ENCODE data around the gene ZFYVE28.

Gene ZFYVE28

GRCh38 chr4:2436761-2437474, 18.5 kb upstream of the ZFYVE28 start:
- no peak overlapping the region for H3K23ac ChIP-seq (ENCODE audit: low read length)
- no peak overlapping the region for H3K4ac ChIP-seq (ENCODE audit: low read depth, low read length)
- H2BK5ac ChIP-seq (ENCODE audit: low read length) = no peak overlapping the region
- no peak overlapping the region for H2BK120ac ChIP-seq (ENCODE audit: low read depth, low read length)
- no peak overlapping the region for H3K9ac ChIP-seq (ENCODE audit: low read length)
- DNase-seq = no peak
- H3K27me3 ChIP-seq (ENCODE audit: insufficient read depth, low read length, poor library complexity) = no peaks in the 10 kb centered on the region
- H2AK5ac ChIP-seq (ENCODE audit: low read length) = no peak overlapping the region
- no peak overlapping the region for H3K18ac ChIP-seq (ENCODE audit: low read length)
- no peak overlapping the region for H3K4me2 ChIP-seq (ENCODE audit: low read length)
- H3K4me3 ChIP-seq (ENCODE audit: low read length) = no peak overlapping the region
- H3K4me1 ChIP-seq (ENCODE audit: control insufficient read depth, low read depth, low read length) = peaks cover 2% of the 10 kb centered on the region
- H2BK15ac ChIP-seq (replicated peaks; ENCODE audit: low read depth) = no peak overlapping the region
- no peaks in the 10 kb centered on the region for H3K36me3 ChIP-seq (ENCODE audit: control insufficient read depth, insufficient read depth, low read length)
- H3K79me1 ChIP-seq (ENCODE audit: low read length) = no peaks in the 10 kb centered on the region
- no peak overlapping the region for H4K8ac ChIP-seq (ENCODE audit: low read depth, low read length)
- H3K79me2 ChIP-seq (ENCODE audit: control insufficient read depth, insufficient read depth, low read length) = no peaks in the 10 kb centered on the region
- H3K56ac ChIP-seq (ENCODE audit: low read length) = peak overlapping the region; percentile 28
- WGBS (ENCODE audit: extremely low coverage, insufficient coverage, low lambda C conversion rate) = no CpG with 5 or more reads among the region's 30 CpGs
- no peak overlapping the region for H3K27ac ChIP-seq (ENCODE audit: low read depth, low read length)
- no peak overlapping the region for H4K5ac ChIP-seq (ENCODE audit: low read length)

GRCh38 chr4:2436301-2436700, 17.9 kb upstream of the ZFYVE28 start:
- no peak overlapping the region for H3K9ac ChIP-seq (ENCODE audit: low read length)
- H3K36me3 ChIP-seq (ENCODE audit: control insufficient read depth, insufficient read depth, low read length) = no peaks in the 10 kb centered on the region
- H3K4ac ChIP-seq (ENCODE audit: low read depth, low read length) = no peak overlapping the region
- no peak overlapping the region for H4K5ac ChIP-seq (ENCODE audit: low read length)
- no peak overlapping the region for H4K8ac ChIP-seq (ENCODE audit: low read depth, low read length)
- no peak overlapping the region for H2BK5ac ChIP-seq (ENCODE audit: low read length)
- WGBS (ENCODE audit: extremely low coverage, insufficient coverage, low lambda C conversion rate) = no CpG with 5 or more reads among the region's 10 CpGs
- no peaks in the 10 kb centered on the region for H3K4me1 ChIP-seq (ENCODE audit: control insufficient read depth, low read depth, low read length)
- no peak for DNase-seq
- no peak overlapping the region for H3K18ac ChIP-seq (ENCODE audit: low read length)
- no peak overlapping the region for H2BK15ac ChIP-seq (replicated peaks; ENCODE audit: low read depth)
- H3K23ac ChIP-seq (ENCODE audit: low read length) = no peak overlapping the region
- H3K4me2 ChIP-seq (ENCODE audit: low read length) = no peak overlapping the region
- H2BK120ac ChIP-seq (ENCODE audit: low read depth, low read length) = no peak overlapping the region
- no peak overlapping the region for H3K56ac ChIP-seq (ENCODE audit: low read length)
- no peaks in the 10 kb centered on the region for H3K27me3 ChIP-seq (ENCODE audit: insufficient read depth, low read length, poor library complexity)
- H3K4me3 ChIP-seq (ENCODE audit: low read length) = no peak overlapping the region
- no peak overlapping the region for H2AK5ac ChIP-seq (ENCODE audit: low read length)
- no peaks in the 10 kb centered on the region for H3K79me2 ChIP-seq (ENCODE audit: control insufficient read depth, insufficient read depth, low read length)
- no peaks in the 10 kb centered on the region for H3K79me1 ChIP-seq (ENCODE audit: low read length)
- H3K27ac ChIP-seq (ENCODE audit: low read depth, low read length) = no peak overlapping the region

GRCh38 chr4:2434420-2434819, 16.0 kb upstream of the ZFYVE28 start:
- DNase-seq = no peak
- no peak overlapping the region for H3K4me3 ChIP-seq (ENCODE audit: low read length)
- H2AK5ac ChIP-seq (ENCODE audit: low read length) = no peak overlapping the region
- no peaks in the 10 kb centered on the region for H3K79me1 ChIP-seq (ENCODE audit: low read length)
- H2BK120ac ChIP-seq (ENCODE audit: low read depth, low read length) = no peak overlapping the region
- H3K27me3 ChIP-seq (ENCODE audit: insufficient read depth, low read length, poor library complexity) = no peaks in the 10 kb centered on the region
- no peak overlapping the region for H4K8ac ChIP-seq (ENCODE audit: low read depth, low read length)
- H3K36me3 ChIP-seq (ENCODE audit: control insufficient read depth, insufficient read depth, low read length) = no peaks in the 10 kb centered on the region
- H3K4me1 ChIP-seq (ENCODE audit: control insufficient read depth, low read depth, low read length) = no peaks in the 10 kb centered on the region
- no CpG with 5 or more reads among the region's 9 CpGs for WGBS (ENCODE audit: extremely low coverage, insufficient coverage, low lambda C conversion rate)
- no peak overlapping the region for H3K27ac ChIP-seq (ENCODE audit: low read depth, low read length)
- H3K56ac ChIP-seq (ENCODE audit: low read length) = no peak overlapping the region
- no peak overlapping the region for H4K5ac ChIP-seq (ENCODE audit: low read length)
- H2BK15ac ChIP-seq (replicated peaks; ENCODE audit: low read depth) = no peak overlapping the region
- no peak overlapping the region for H3K4me2 ChIP-seq (ENCODE audit: low read length)
- no peak overlapping the region for H3K4ac ChIP-seq (ENCODE audit: low read depth, low read length)
- H3K18ac ChIP-seq (ENCODE audit: low read length) = no peak overlapping the region
- H3K23ac ChIP-seq (ENCODE audit: low read length) = no peak overlapping the region
- H3K79me2 ChIP-seq (ENCODE audit: control insufficient read depth, insufficient read depth, low read length) = no peaks in the 10 kb centered on the region
- H2BK5ac ChIP-seq (ENCODE audit: low read length) = no peak overlapping the region
- no peak overlapping the region for H3K9ac ChIP-seq (ENCODE audit: low read length)

- DNase-seq = no peak
- no CpG with 5 or more reads among the region's 29 CpGs for WGBS (ENCODE audit: extremely low coverage, insufficient coverage, low lambda C conversion rate)
- no peak overlapping the region for H2BK15ac ChIP-seq (replicated peaks; ENCODE audit: low read depth)
Observed at GRCh38 chr4:2433609-2434350, 15.3 kb upstream of the ZFYVE28 start.

GRCh38 chr4:2432991-2433530, 14.6 kb upstream of the ZFYVE28 start:
- Histone ChIP-seq H3K27ac (ENCODE audit: low read depth, low read length) (no peak overlapping the region), H3K79me2 (ENCODE audit: control insufficient read depth, insufficient read depth, low read length) (no peaks in the 10 kb centered on the region), H3K4me1 (ENCODE audit: control insufficient read depth, low read depth, low read length) (no peaks in the 10 kb centered on the region), H3K27me3 (ENCODE audit: insufficient read depth, low read length, poor library complexity) (no peaks in the 10 kb centered on the region), H2AK5ac (ENCODE audit: low read length) (no peak overlapping the region), H2BK120ac (ENCODE audit: low read depth, low read length) (no peak overlapping the region), H3K9ac (ENCODE audit: low read length) (no peak overlapping the region), H4K5ac (ENCODE audit: low read length) (no peak overlapping the region), H3K4me3 (ENCODE audit: low read length) (no peak overlapping the region), H3K79me1 (ENCODE audit: low read length) (no peaks in the 10 kb centered on the region), H2BK15ac (replicated peaks; ENCODE audit: low read depth) (no peak overlapping the region), H3K4ac (ENCODE audit: low read depth, low read length) (no peak overlapping the region), H4K8ac (ENCODE audit: low read depth, low read length) (no peak overlapping the region), H3K23ac (ENCODE audit: low read length) (no peak overlapping the region), H3K36me3 (ENCODE audit: control insufficient read depth, insufficient read depth, low read length) (no peaks in the 10 kb centered on the region), H3K18ac (ENCODE audit: low read length) (no peak overlapping the region), H2BK5ac (ENCODE audit: low read length) (no peak overlapping the region), H3K56ac (ENCODE audit: low read length) (peak overlapping the region; percentile 25), H3K4me2 (ENCODE audit: low read length) (no peak overlapping the region)
- WGBS (ENCODE audit: extremely low coverage, insufficient coverage, low lambda C conversion rate) = no CpG with 5 or more reads among the region's 20 CpGs
- DNase-seq = peak; percentile 46

More at GRCh38 chr4:2433609-2434350, 15.3 kb upstream of the ZFYVE28 start:
- Histone ChIP-seq H3K4me2 (ENCODE audit: low read length) (no peak overlapping the region), H3K27me3 (ENCODE audit: insufficient read depth, low read length, poor library complexity) (no peaks in the 10 kb centered on the region), H3K4me3 (ENCODE audit: low read length) (no peak overlapping the region), H3K9ac (ENCODE audit: low read length) (no peak overlapping the region), H3K23ac (ENCODE audit: low read length) (no peak overlapping the region), H3K79me2 (ENCODE audit: control insufficient read depth, insufficient read depth, low read length) (no peaks in the 10 kb centered on the region), H2BK5ac (ENCODE audit: low read length) (no peak overlapping the region), H2AK5ac (ENCODE audit: low read length) (no peak overlapping the region), H3K79me1 (ENCODE audit: low read length) (no peaks in the 10 kb centered on the region), H3K36me3 (ENCODE audit: control insufficient read depth, insufficient read depth, low read length) (no peaks in the 10 kb centered on the region), H3K56ac (ENCODE audit: low read length) (peak overlapping the region; percentile 25), H3K18ac (ENCODE audit: low read length) (no peak overlapping the region), H2BK120ac (ENCODE audit: low read depth, low read length) (no peak overlapping the region), H4K5ac (ENCODE audit: low read length) (no peak overlapping the region), H3K4ac (ENCODE audit: low read depth, low read length) (no peak overlapping the region), H3K4me1 (ENCODE audit: control insufficient read depth, low read depth, low read length) (no peaks in the 10 kb centered on the region), H4K8ac (ENCODE audit: low read depth, low read length) (no peak overlapping the region), H3K27ac (ENCODE audit: low read depth, low read length) (no peak overlapping the region)
